IMR-90 (cell line): ENCODE results near the gene GLT1D1. TPM values are rescaled to one million over a fixed set of nuclear protein-coding genes. Genes with fewer than 3 reads are reported as not detected.

Source experiments
- ATAC-seq: fragments of 200-7000 bp; cut with Tn5 transposase; 2 replicates; pipeline ENCODE4 v1.9.1; 2020; ENCODE audit warnings: low read depth, mild to moderate bottlenecking, moderate library complexity
- BruUV-seq: library from RNA; stranded (reverse); fragments of 400-500 nt; replicated peaks from 2 replicates; lab custom pipeline; 2021; lab: Mats Ljungman, UMichigan
- CTCF ChIA-PET: fragments of 300-600 bp; formaldehyde crosslinking; extraction: SDS; loops from one replicate; lab custom pipeline; 2021; ENCODE audit warnings: antibody characterized with exemption; lab: Yijun Ruan, JAX
- POLR2A ChIA-PET: fragments of 300-600 bp; sonication (Branson Sonifier 250); formaldehyde crosslinking; loops from one replicate; lab custom pipeline; 2022; ENCODE audit warnings: antibody characterized with exemption; ENCODE audit not compliant: unreplicated experiment; lab: Charles Lee
- DNase-seq: peaks from one replicate; pipeline ENCODE4 v3.0.0; 2013
- H2AFZ ChIP-seq: replicated peaks from 2 replicates; pipeline ENCODE3; 2013; ENCODE audit warnings: low read length, mild to moderate bottlenecking; ENCODE audit not compliant: poor library complexity
- H2AK5ac ChIP-seq: 2 replicates; pipeline ENCODE4 v1.6.1; 2013; ENCODE audit warnings: low read depth, low read length, inconsistent platforms
- H2AK9ac ChIP-seq: replicated peaks from 2 replicates; pipeline ENCODE3; 2013; ENCODE audit warnings: mild to moderate bottlenecking, low read depth, low read length, moderate library complexity; ENCODE audit not compliant: poor library complexity
- H2BK120ac ChIP-seq: 2 replicates; pipeline ENCODE4 v1.6.1; 2013; ENCODE audit warnings: low read depth, low read length, inconsistent platforms
- H2BK15ac ChIP-seq: 3 replicates; pipeline ENCODE4 v1.6.1; 2013; ENCODE audit warnings: low read depth, low read length, inconsistent platforms
- H2BK20ac ChIP-seq: 2 replicates; pipeline ENCODE4 v1.6.1; 2013; ENCODE audit warnings: low read depth, mild to moderate bottlenecking, inconsistent platforms, low read length, moderate library complexity
- H2BK5ac ChIP-seq: 2 replicates; pipeline ENCODE4 v1.6.1; 2013; ENCODE audit warnings: mild to moderate bottlenecking, low read depth, low read length, inconsistent platforms; ENCODE audit not compliant: poor library complexity, severe bottlenecking
- H3K14ac ChIP-seq: replicated peaks from 2 replicates; pipeline ENCODE4 v1.6.1; 2013; ENCODE audit warnings: low read depth, low read length, inconsistent platforms
- H3K18ac ChIP-seq: 2 replicates; pipeline ENCODE4 v1.6.1; 2013; ENCODE audit warnings: low read depth, low read length, control low read depth
- H3K23ac ChIP-seq: 2 replicates; pipeline ENCODE4 v1.6.1; 2013; ENCODE audit warnings: low read depth, low read length, inconsistent platforms
- H3K27ac ChIP-seq: 2 replicates; pipeline ENCODE4 v1.5.1; 2013; ENCODE audit warnings: mild to moderate bottlenecking, control low read depth, low read length; ENCODE audit not compliant: insufficient read depth
- H3K27me3 ChIP-seq: 2 replicates; pipeline ENCODE4 v1.6.1; 2013; ENCODE audit warnings: low read length; ENCODE audit not compliant: control insufficient read depth, insufficient read depth
- H3K36me3 ChIP-seq: 2 replicates; pipeline ENCODE4 v1.6.1; 2013; ENCODE audit warnings: low read length, mixed read lengths; ENCODE audit not compliant: control insufficient read depth, insufficient read depth
- H3K4ac ChIP-seq: 2 replicates; pipeline ENCODE4 v1.6.1; 2013; ENCODE audit warnings: low read depth, low read length, inconsistent platforms
- H3K4me1 ChIP-seq: 2 replicates; pipeline ENCODE4 v1.6.1; 2013; ENCODE audit warnings: low read length, mixed read lengths; ENCODE audit not compliant: control insufficient read depth, insufficient read depth
- H3K4me2 ChIP-seq: 2 replicates; pipeline ENCODE4 v1.6.1; 2013; ENCODE audit warnings: low read depth, mild to moderate bottlenecking, control low read depth, low read length, moderate library complexity
- H3K4me3 ChIP-seq: 2 replicates; pipeline ENCODE4 v1.5.1; 2013; ENCODE audit warnings: low read depth, mild to moderate bottlenecking, control low read depth, low read length, moderate library complexity; ENCODE audit not compliant: insufficient read depth
- H3K56ac ChIP-seq: 2 replicates; pipeline ENCODE4 v1.6.1; 2013; ENCODE audit warnings: low read length, inconsistent platforms; ENCODE audit not compliant: insufficient read depth; ENCODE audit errors: extremely low read depth
- H3K79me1 ChIP-seq, 2 experiments: 2 replicates each; pipeline ENCODE4 v1.6.1; 2013; ENCODE audit warnings: low read length in 2 of 2, inconsistent platforms in 1 of 2, low read depth in 1 of 2
- H3K9ac ChIP-seq: 2 replicates; pipeline ENCODE4 v1.6.1; 2013; ENCODE audit warnings: low read depth, low read length, control low read depth
- H3K9me1 ChIP-seq: 2 replicates; pipeline ENCODE4 v1.6.1; 2013; ENCODE audit warnings: low read length, inconsistent platforms; ENCODE audit not compliant: insufficient read depth
- H3K9me3 ChIP-seq: 2 replicates; pipeline ENCODE4 v1.6.1; 2013; ENCODE audit warnings: low read length; ENCODE audit not compliant: control insufficient read depth, insufficient read depth
- H4K20me1 ChIP-seq: 2 replicates; pipeline ENCODE4 v1.6.1; 2013; ENCODE audit warnings: low read length, inconsistent platforms; ENCODE audit not compliant: insufficient read depth
- H4K5ac ChIP-seq: 2 replicates; pipeline ENCODE4 v1.6.1; 2013; ENCODE audit warnings: mild to moderate bottlenecking, low read depth, low read length, control low read depth
- H4K8ac ChIP-seq, 2 experiments: 2 replicates each; pipeline ENCODE4 v1.6.1; 2013; ENCODE audit warnings: low read depth in 2 of 2, low read length in 2 of 2, control low read depth in 1 of 2, inconsistent platforms in 1 of 2
- H4K91ac ChIP-seq: 2 replicates; pipeline ENCODE4 v1.6.1; 2013; ENCODE audit warnings: low read depth, low read length, inconsistent platforms; ENCODE audit not compliant: insufficient read depth
- CHD1 ChIP-seq: IDR thresholded peaks from 2 replicates; pipeline ENCODE4 v1.6.1; 2012; ENCODE audit warnings: low read depth, low read length, improper control_type of control experiment
- CTCF ChIP-seq: conservative IDR thresholded peaks from 2 replicates; pipeline ENCODE4 v1.5.1; 2012; ENCODE audit warnings: mild to moderate bottlenecking, low read depth, low read length, improper control_type of control experiment
- FOS ChIP-seq: fragments of 150-350 bp; IDR thresholded peaks from 2 replicates; pipeline ENCODE4 v1.6.1; 2016; ENCODE audit warnings: low read depth, low read length
- POLR2A ChIP-seq: IDR thresholded peaks from 2 replicates; pipeline ENCODE4 v1.6.1; 2012; ENCODE audit warnings: mild to moderate bottlenecking, low read depth, low read length
- RAD21 ChIP-seq: IDR thresholded peaks from 2 replicates; pipeline ENCODE4 v1.6.1; 2012; ENCODE audit warnings: low read length, improper control_type of control experiment
- RCOR1 ChIP-seq: IDR thresholded peaks from 2 replicates; pipeline ENCODE4 v1.6.1; 2012; ENCODE audit warnings: mild to moderate bottlenecking, low read length, improper control_type of control experiment; ENCODE audit not compliant: insufficient replicate concordance
- RFX5 ChIP-seq: IDR thresholded peaks from 2 replicates; pipeline ENCODE4 v1.8.0; 2012; ENCODE audit warnings: low read depth, mild to moderate bottlenecking, low read length, moderate library complexity
- WGBS, 2 experiments: methylation state at CpG; one replicate each; pipeline versions ENCODE4 v1.1.5 to v1.1.7; 2013; ENCODE audit warnings: missing lambda C conversion rate in 2 of 2; ENCODE audit not compliant: insufficient read length in 1 of 2; ENCODE audit errors: extremely low coverage in 2 of 2; 5-methylcytosine and 5-hydroxymethylcytosine counted together
- dilution Hi-C: fragments of 300-500 bp; cut with HindIII; formaldehyde crosslinking; loops from one replicate; pipeline ENCODE4 v1.14.3; 2018; ENCODE audit warnings: low sequenced_read_pairs; ENCODE audit not compliant: unreplicated experiment
- in situ Hi-C: fragments of 300-500 bp; cut with MboI; formaldehyde crosslinking; loops from 3 replicates; pipeline ENCODE4 v1.14.3; 2019; ENCODE audit warnings: low sequenced_read_pairs, inconsistent platforms, mixed read lengths
- intact Hi-C: fragments of 100-400 bp; cut with micrococcal nuclease; formaldehyde crosslinking; loops from 2 replicates; pipeline ENCODE4 v1.10.0; 2022
- polyA plus RNA-seq, 3 experiments: library from polyadenylated mRNA; depleted of rRNA; stranded (reverse); fragments of >200 nt; gene quantifications; 2 replicates each; pipeline ENCODE4 v1.2.3, GENCODE V29; 2012; ENCODE audit warnings: low replicate concordance in 1 of 3
- total RNA-seq: library from RNA; depleted of rRNA; stranded (reverse); fragments of >200 nt; gene quantifications from 2 replicates; pipeline ENCODE4 v1.2.3, GENCODE V29; 2012
- TF ChIP-seq, protein P1 (sequence below): fragments of 150-350 bp; IDR thresholded peaks from 2 replicates; pipeline ENCODE4 v1.6.1; 2016; ENCODE audit warnings: low read depth, mild to moderate bottlenecking, low read length, moderate library complexity, borderline replicate concordance
- TF ChIP-seq, protein P2 (sequence below): fragments of 150-350 bp; IDR thresholded peaks from 2 replicates; pipeline ENCODE4 v1.6.1; 2017; ENCODE audit warnings: mild to moderate bottlenecking, antibody characterized with exemption, low read length, low read depth

Gene GLT1D1
- total and polyA plus RNA-seq, 2 of the 4 experiments (the other 2 are of a cell fraction): not detected

- in situ Hi-C loops (no loop called here), intact Hi-C loops (no loop called here), dilution Hi-C loops (no loop called here)
- no peak overlapping the region for H3K14ac ChIP-seq
- no peak for ATAC-seq
- no peak overlapping the region for H3K4me2 ChIP-seq
- no peak overlapping the region for H4K8ac ChIP-seq
- no peaks in the 10 kb centered on the region for H3K4me1 ChIP-seq
- no peaks in the 10 kb centered on the region for H3K36me3 ChIP-seq
- H2BK15ac ChIP-seq: no peak overlapping the region
- H2BK20ac ChIP-seq: no peak overlapping the region
- no peak for DNase-seq
- H3K9me1 ChIP-seq: no peaks in the 10 kb centered on the region
- no peak overlapping the region for H2AFZ ChIP-seq
- no peak overlapping the region for H2AK5ac ChIP-seq
- H3K4me3 ChIP-seq: no peak overlapping the region
- H3K27me3 ChIP-seq: no peaks in the 10 kb centered on the region
- H3K9me3 ChIP-seq: peaks cover 26% of the 10 kb centered on the region
- H2BK5ac ChIP-seq: no peak overlapping the region
- no peak overlapping the region for H3K56ac ChIP-seq
- H3K9ac ChIP-seq: no peak overlapping the region
- no peak overlapping the region for H4K91ac ChIP-seq
- no peak overlapping the region for H3K4ac ChIP-seq
- no peaks in the 10 kb centered on the region for H3K79me1 ChIP-seq
- no TSS peak for BruUV-seq
- H2AK9ac ChIP-seq: no peak overlapping the region
- H2BK120ac ChIP-seq: no peak overlapping the region
- TF ChIP-seq POLR2A: no peak
- TF ChIP-seq CHD1: no peak
- TF ChIP-seq, protein P1, sequence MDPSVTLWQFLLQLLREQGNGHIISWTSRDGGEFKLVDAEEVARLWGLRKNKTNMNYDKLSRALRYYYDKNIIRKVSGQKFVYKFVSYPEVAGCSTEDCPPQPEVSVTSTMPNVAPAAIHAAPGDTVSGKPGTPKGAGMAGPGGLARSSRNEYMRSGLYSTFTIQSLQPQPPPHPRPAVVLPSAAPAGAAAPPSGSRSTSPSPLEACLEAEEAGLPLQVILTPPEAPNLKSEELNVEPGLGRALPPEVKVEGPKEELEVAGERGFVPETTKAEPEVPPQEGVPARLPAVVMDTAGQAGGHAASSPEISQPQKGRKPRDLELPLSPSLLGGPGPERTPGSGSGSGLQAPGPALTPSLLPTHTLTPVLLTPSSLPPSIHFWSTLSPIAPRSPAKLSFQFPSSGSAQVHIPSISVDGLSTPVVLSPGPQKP: no peak
- no peak for TF ChIP-seq FOS
- TF ChIP-seq, protein P2, sequence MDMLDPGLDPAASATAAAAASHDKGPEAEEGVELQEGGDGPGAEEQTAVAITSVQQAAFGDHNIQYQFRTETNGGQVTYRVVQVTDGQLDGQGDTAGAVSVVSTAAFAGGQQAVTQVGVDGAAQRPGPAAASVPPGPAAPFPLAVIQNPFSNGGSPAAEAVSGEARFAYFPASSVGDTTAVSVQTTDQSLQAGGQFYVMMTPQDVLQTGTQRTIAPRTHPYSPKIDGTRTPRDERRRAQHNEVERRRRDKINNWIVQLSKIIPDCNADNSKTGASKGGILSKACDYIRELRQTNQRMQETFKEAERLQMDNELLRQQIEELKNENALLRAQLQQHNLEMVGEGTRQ: no peak
- no peak for TF ChIP-seq RFX5
- TF ChIP-seq CTCF: no peak
- no peak for TF ChIP-seq RAD21
- TF ChIP-seq RCOR1: no peak
- H3K23ac ChIP-seq: no peak overlapping the region
- no peak overlapping the region for H3K27ac ChIP-seq
- 54% methylated on average over 2 of the region's 8 CpGs; no CpG with 5 or more reads in 1 of the 2 experiments for WGBS, 2 experiments
- CTCF ChIA-PET: no interaction called here
- H3K18ac ChIP-seq: no peak overlapping the region
- H4K20me1 ChIP-seq: no peaks in the 10 kb centered on the region
- POLR2A ChIA-PET: no interaction called here
- no peak overlapping the region for H4K5ac ChIP-seq
Observed at GRCh38 chr12:129005416-129005815, 152.1 kb downstream of the GLT1D1 start.
